A549 (cell line): ENCODE data around the gene LCK. TPM values are rescaled to one million over a fixed set of nuclear protein-coding genes. Genes with fewer than 3 reads are reported as not detected.
"Not testable (repeated sequence)": the region's sequence is repeated elsewhere in the genome, so short reads cannot be mapped to it uniquely, and the experiment has no call there.

Experiments
- ATAC-seq, 2 experiments: fragments of 200-7000 bp in 1 of 2; fragments of >200 bp in 1 of 2; cut with Nextera tagmentation in 1 of 2; cut with Tn5 transposase in 1 of 2; 3 replicates each; pipeline versions ENCODE4 v1.8.0 to v1.9.1; 2018 to 2020; ENCODE audit warnings: mild to moderate bottlenecking in 1 of 2, moderate library complexity in 1 of 2
- CTCF ChIA-PET: fragments of 300-600 bp; sonication (Branson Sonifier 250); formaldehyde crosslinking; extraction: SDS; loops from one replicate; lab custom pipeline; 2021; ENCODE audit warnings: antibody characterized with exemption, inconsistent platforms; lab: Yijun Ruan, JAX
- POLR2A ChIA-PET: fragments of 350-600 bp; formaldehyde crosslinking; extraction: SDS; loops from one replicate; lab custom pipeline; 2021; ENCODE audit warnings: antibody characterized with exemption, inconsistent platforms; lab: Yijun Ruan, JAX
- DNase-seq, 2 experiments: peaks; one replicate each; pipeline versions ENCODE4 v3.0.0 to v3.0.0-alpha.2; 2011 to 2016; ENCODE audit warnings: low read depth in 1 of 2, low spot score in 1 of 2
- FAIRE-seq: peaks from 2 replicates; lab custom pipeline; 2011; peaks lifted over from hg19 to GRCh38; lab: Jason Lieb, UNC
- H3K27ac ChIP-seq, 2 experiments: fragments of >200 bp; sonication (Bioruptor Twin); formaldehyde crosslinking; 3 replicates each; pipeline ENCODE4 v1.5.1; 2016 to 2017
- H3K4me1 ChIP-seq: fragments of >200 bp; sonication (Bioruptor Twin); formaldehyde crosslinking; 3 replicates; pipeline ENCODE4 v1.6.1; 2016
- H3K4me2 ChIP-seq: fragments of >200 bp; sonication (Bioruptor Twin); formaldehyde crosslinking; 3 replicates; pipeline ENCODE4 v1.6.1; 2016
- H3K4me3 ChIP-seq: fragments of >200 bp; sonication (Bioruptor Twin); formaldehyde crosslinking; 3 replicates; pipeline ENCODE4 v1.5.1; 2016
- H3K9me3 ChIP-seq: fragments of >200 bp; sonication (Bioruptor Twin); formaldehyde crosslinking; 3 replicates; pipeline ENCODE4 v1.6.1; 2016
- CBX8 ChIP-seq: fragments of 200-600 bp; sonication (generic); IDR thresholded peaks from 2 replicates; pipeline ENCODE4 v1.6.1; 2016
- CEBPB ChIP-seq, 2 experiments: fragments of >200 bp in 1 of 2; sonication (Bioruptor Twin) in 1 of 2; formaldehyde crosslinking in 1 of 2; IDR thresholded peaks; 2 replicates each; pipeline ENCODE4 v1.6.1; 2012 to 2016
- CHD2 ChIP-seq: fragments of 150-350 bp; IDR thresholded peaks from 2 replicates; pipeline ENCODE4 v1.6.1; 2014; ENCODE audit warnings: low read length; ENCODE audit not compliant: partially characterized antibody
- CHD4 ChIP-seq: fragments of 200-600 bp; sonication (generic); IDR thresholded peaks from 2 replicates; pipeline ENCODE4 v1.6.1; 2016; ENCODE audit warnings: antibody characterized with exemption, mild to moderate bottlenecking, borderline replicate concordance
- EHF ChIP-seq: fragments of 250-450 bp; sonication (Bioruptor Pico); IDR thresholded peaks from 2 replicates; pipeline ENCODE4 v1.5.0; 2020; ENCODE audit warnings: mild to moderate bottlenecking
- FOXS1 ChIP-seq: fragments of 250-450 bp; sonication (Bioruptor Pico); IDR thresholded peaks from 2 replicates; pipeline ENCODE4 v1.5.0; 2020; ENCODE audit warnings: mild to moderate bottlenecking, moderate library complexity
- GATA3 ChIP-seq: IDR thresholded peaks from 2 replicates; pipeline ENCODE4 v1.6.1; 2012; ENCODE audit warnings: borderline replicate concordance
- HDAC2 ChIP-seq: fragments of 200-600 bp; sonication (generic); IDR thresholded peaks from 2 replicates; pipeline ENCODE4 v1.6.1; 2016
- HEYL ChIP-seq: fragments of 250-450 bp; sonication (Bioruptor Pico); IDR thresholded peaks from 2 replicates; pipeline ENCODE4 v1.8.0; 2021; ENCODE audit warnings: mild to moderate bottlenecking, moderate library complexity
- HOXA7 ChIP-seq: fragments of 250-450 bp; sonication (Bioruptor Pico); IDR thresholded peaks from 2 replicates; pipeline ENCODE4 v1.5.0; 2020; ENCODE audit warnings: mild to moderate bottlenecking, moderate library complexity
- JUNB ChIP-seq: fragments of >200 bp; sonication (Bioruptor Twin); formaldehyde crosslinking; IDR thresholded peaks from 2 replicates; pipeline ENCODE4 v1.6.1; 2016
- KDM5A ChIP-seq: fragments of 200-600 bp; sonication (generic); IDR thresholded peaks from 2 replicates; pipeline ENCODE4 v1.6.1; 2016; ENCODE audit warnings: antibody characterized with exemption, mild to moderate bottlenecking
- MYC ChIP-seq: IDR thresholded peaks from 2 replicates; pipeline ENCODE4 v1.6.1; 2012; ENCODE audit warnings: mild to moderate bottlenecking, inconsistent platforms, low read length, improper control_type of control experiment, borderline replicate concordance
- NFE2L2 ChIP-seq: fragments of 150-350 bp; conservative IDR thresholded peaks from 2 replicates; pipeline ENCODE4 v1.6.1; 2014; ENCODE audit warnings: low read length
- NPAS2 ChIP-seq: fragments of 250-450 bp; sonication (Bioruptor Pico); IDR thresholded peaks from 2 replicates; pipeline ENCODE4 v1.8.0; 2022; ENCODE audit warnings: mild to moderate bottlenecking, moderate library complexity, borderline replicate concordance
- NR3C1 ChIP-seq: fragments of >200 bp; sonication (Bioruptor Twin); formaldehyde crosslinking; IDR thresholded peaks from 3 replicates; pipeline ENCODE4 v1.6.1; 2017
- RARB ChIP-seq: fragments of 250-450 bp; sonication (Bioruptor Pico); IDR thresholded peaks from 2 replicates; pipeline ENCODE4 v1.8.0; 2021; ENCODE audit warnings: mild to moderate bottlenecking, moderate library complexity
- RFX5 ChIP-seq: fragments of 450-650 bp; IDR thresholded peaks from 2 replicates; pipeline ENCODE4 v1.7.1; 2014; ENCODE audit warnings: antibody characterized with exemption, mild to moderate bottlenecking, moderate library complexity
- RNF2 ChIP-seq: fragments of 200-600 bp; sonication (generic); IDR thresholded peaks from 2 replicates; pipeline ENCODE4 v1.6.1; 2016; ENCODE audit warnings: low read depth, mild to moderate bottlenecking, antibody characterized with exemption, moderate library complexity, borderline replicate concordance
- SREBF2 ChIP-seq: fragments of 450-650 bp; IDR thresholded peaks from 2 replicates; pipeline ENCODE4 v1.6.1; 2014; ENCODE audit warnings: mild to moderate bottlenecking, moderate library complexity
- TFCP2L1 ChIP-seq: fragments of 250-450 bp; sonication (Bioruptor Pico); IDR thresholded peaks from 2 replicates; pipeline ENCODE4 v1.5.0; 2021; ENCODE audit warnings: mild to moderate bottlenecking
- ZC3H11A ChIP-seq: fragments of 450-650 bp; IDR thresholded peaks from 2 replicates; pipeline ENCODE4 v1.6.1; 2014; ENCODE audit warnings: antibody characterized with exemption, mild to moderate bottlenecking
- ZSCAN20 ChIP-seq: fragments of 250-450 bp; sonication (Bioruptor Pico); IDR thresholded peaks from 2 replicates; pipeline ENCODE4 v1.8.0; 2022; ENCODE audit warnings: mild to moderate bottlenecking, moderate library complexity
- WGBS: methylation state at CpG from one replicate; pipeline ENCODE4 v1.1.6; 2017; ENCODE audit errors: missing lambda C conversion rate; 5-methylcytosine and 5-hydroxymethylcytosine counted together
- polyA plus RNA-seq, 4 experiments: library from polyadenylated mRNA; depleted of rRNA in 3 of 4; stranded (reverse); fragments of >200 nt; fragmentation: RNase III in 1 of 4; extraction: RNeasy Plus Mini Kit Qiagen cat#74134 plus additional on column Dnase treatment in 1 of 4; gene quantifications; 2 replicates in 3 of 4; 3 replicates in 1 of 4; pipeline ENCODE4 v1.2.3, GENCODE V29; 2011 to 2017
- TF ChIP-seq, protein P1 (sequence below): fragments of 250-450 bp; sonication (Bioruptor Pico); IDR thresholded peaks from 2 replicates; pipeline ENCODE4 v1.5.0; 2020; ENCODE audit warnings: low read depth, mild to moderate bottlenecking, moderate library complexity
- TF ChIP-seq, protein P2 (sequence below): IDR thresholded peaks from 2 replicates; pipeline ENCODE4 v1.6.1; 2012; ENCODE audit warnings: low read depth, borderline replicate concordance
- TF ChIP-seq, protein P3 (sequence below): fragments of 450-650 bp; IDR thresholded peaks from 2 replicates; pipeline ENCODE4 v1.6.1; 2014; ENCODE audit warnings: antibody characterized with exemption

The LCK gene
- polyA plus RNA-seq, 2 of the 4 experiments (the other 2 are of a cell fraction): 0.03 TPM; not detected in 1

DNA sequence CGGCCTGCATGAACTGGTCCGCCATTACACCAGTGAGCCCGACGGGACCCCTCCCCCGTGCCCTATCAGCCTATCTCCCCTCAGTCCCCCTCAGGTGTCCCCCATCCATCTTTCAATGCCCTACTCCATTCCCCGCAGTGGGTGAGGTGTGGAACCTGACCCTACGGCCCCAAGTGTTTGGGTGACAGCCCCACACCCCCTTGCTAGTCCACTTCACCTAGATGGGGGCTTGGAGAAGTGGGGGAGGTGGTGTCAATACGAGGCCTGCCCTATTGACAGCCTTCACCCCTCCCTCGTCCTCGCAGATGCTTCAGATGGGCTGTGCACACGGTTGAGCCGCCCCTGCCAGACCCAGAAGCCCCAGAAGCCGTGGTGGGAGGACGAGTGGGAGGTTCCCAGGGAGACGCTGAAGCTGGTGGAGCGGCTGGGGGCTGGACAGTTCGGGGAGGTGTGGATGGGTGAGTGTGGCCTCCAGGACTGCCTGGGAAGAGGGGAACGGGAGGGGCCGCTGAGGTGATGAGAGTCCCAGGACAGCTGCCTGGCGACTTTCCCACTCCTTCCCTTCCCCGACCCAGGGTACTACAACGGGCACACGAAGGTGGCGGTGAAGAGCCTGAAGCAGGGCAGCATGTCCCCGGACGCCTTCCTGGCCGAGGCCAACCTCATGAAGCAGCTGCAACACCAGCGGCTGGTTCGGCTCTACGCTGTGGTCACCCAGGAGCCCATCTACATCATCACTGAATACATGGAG is 25.1 kb downstream of the LCK start:
- Histone ChIP-seq H3K4me1 (0 out of 3 replicates have a peak, but pooled peaks cover 5% of the 10 kb centered on the region), H3K9me3 (no peaks in the 10 kb centered on the region), H3K4me2 (no peak overlapping the region), H3K27ac (no peak overlapping the region), H3K4me3 (no peak overlapping the region)
- CTCF ChIA-PET: interaction anchor here (0.8 to 1.6 kb wide), 2 partner anchors 28 to 36 kb away, joined by 3 to 5 read pairs; partner anchors contain the start of gene FAM167B
- DNase-seq: no peak
- POLR2A ChIA-PET: no interaction called here
- 66% methylated on average over 23 of the region's 30 CpGs for WGBS
- no peak for ATAC-seq
- FAIRE-seq: no peak
- TF ChIP-seq CHD4 (no peak), RARB (CRISPR knock-in tag) (no peak), JUNB (no peak), HDAC2 (no peak), GATA3 (no peak), FOXS1 (CRISPR knock-in tag) (no peak), CHD2 (no peak), RFX5 (no peak), HOXA7 (no peak), HEYL (no peak), TFCP2L1 (CRISPR knock-in tag) (no peak), NR3C1 (no peak), KDM5A (no peak), ZC3H11A (no peak), EHF (CRISPR knock-in tag) (no peak), CEBPB (IDR thresholded peaks at IDR 0.05) (no peak)
- TF ChIP-seq, protein P1, sequence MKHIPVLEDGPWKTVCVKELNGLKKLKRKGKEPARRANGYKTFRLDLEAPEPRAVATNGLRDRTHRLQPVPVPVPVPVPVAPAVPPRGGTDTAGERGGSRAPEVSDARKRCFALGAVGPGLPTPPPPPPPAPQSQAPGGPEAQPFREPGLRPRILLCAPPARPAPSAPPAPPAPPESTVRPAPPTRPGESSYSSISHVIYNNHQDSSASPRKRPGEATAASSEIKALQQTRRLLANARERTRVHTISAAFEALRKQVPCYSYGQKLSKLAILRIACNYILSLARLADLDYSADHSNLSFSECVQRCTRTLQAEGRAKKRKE: no peak
- TF ChIP-seq, protein P2, sequence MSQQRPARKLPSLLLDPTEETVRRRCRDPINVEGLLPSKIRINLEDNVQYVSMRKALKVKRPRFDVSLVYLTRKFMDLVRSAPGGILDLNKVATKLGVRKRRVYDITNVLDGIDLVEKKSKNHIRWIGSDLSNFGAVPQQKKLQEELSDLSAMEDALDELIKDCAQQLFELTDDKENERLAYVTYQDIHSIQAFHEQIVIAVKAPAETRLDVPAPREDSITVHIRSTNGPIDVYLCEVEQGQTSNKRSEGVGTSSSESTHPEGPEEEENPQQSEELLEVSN: no peak

DNA sequence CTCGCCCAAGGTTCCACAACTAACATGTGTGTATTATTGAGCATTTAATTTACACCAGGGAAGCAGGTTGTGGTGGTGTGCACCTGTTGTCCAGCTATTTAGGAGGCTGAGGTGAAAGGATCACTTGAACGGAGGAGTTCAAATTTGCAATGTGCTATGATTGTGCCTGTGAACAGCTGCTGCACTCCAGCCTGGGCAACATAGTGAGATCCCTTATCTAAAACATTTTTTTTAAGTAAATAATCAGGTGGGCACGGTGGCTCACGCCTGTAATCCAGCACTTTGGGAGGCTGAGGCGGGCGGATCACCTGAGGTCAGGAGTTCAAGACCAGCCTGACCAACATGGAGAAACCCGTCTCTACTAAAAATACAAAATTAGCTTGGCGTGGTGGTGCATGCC is 33.7 kb downstream of the LCK start:
- H3K27ac ChIP-seq, ATAC-seq, DNase-seq, H3K4me2 ChIP-seq, CTCF ChIA-PET, H3K9me3 ChIP-seq, POLR2A ChIA-PET, H3K4me1 ChIP-seq, FAIRE-seq, H3K4me3 ChIP-seq: not testable (repeated sequence)
- 73% methylated on average over 7 of the region's 8 CpGs for WGBS

DNA sequence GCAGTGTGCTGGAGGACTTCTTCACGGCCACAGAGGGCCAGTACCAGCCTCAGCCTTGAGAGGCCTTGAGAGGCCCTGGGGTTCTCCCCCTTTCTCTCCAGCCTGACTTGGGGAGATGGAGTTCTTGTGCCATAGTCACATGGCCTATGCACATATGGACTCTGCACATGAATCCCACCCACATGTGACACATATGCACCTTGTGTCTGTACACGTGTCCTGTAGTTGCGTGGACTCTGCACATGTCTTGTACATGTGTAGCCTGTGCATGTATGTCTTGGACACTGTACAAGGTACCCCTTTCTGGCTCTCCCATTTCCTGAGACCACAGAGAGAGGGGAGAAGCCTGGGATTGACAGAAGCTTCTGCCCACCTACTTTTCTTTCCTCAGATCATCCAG is 34.6 kb downstream of the LCK start:
- WGBS: 100% methylated on average over 2 of the region's 3 CpGs
- ChIA-PET CTCF (interaction anchor here (1.1 kb wide), 1 partner anchor 30 kb away, joined by 3 read pairs; no protein-coding TSS in a partner anchor), POLR2A (no interaction called here)
- ATAC-seq: peak in 1 of 2 experiments; percentile 24; a peak in 2 of 6 replicates
- Histone ChIP-seq H3K4me1 (peaks cover 7% of the 10 kb centered on the region), H3K9me3 (no peaks in the 10 kb centered on the region), H3K4me3 (no peak overlapping the region), H3K4me2 (no peak overlapping the region), H3K27ac (no peak overlapping the region)
- no peak for FAIRE-seq
- no peak for TF ChIP-seq HEYL
- TF ChIP-seq GATA3: no peak
- no peak for TF ChIP-seq CBX8
- no peak for TF ChIP-seq NPAS2 (CRISPR knock-in tag)
- no peak for TF ChIP-seq CHD2
- no peak for TF ChIP-seq SREBF2
- TF ChIP-seq NFE2L2: no peak
- no peak for TF ChIP-seq RNF2
- no peak for TF ChIP-seq ZSCAN20 (CRISPR knock-in tag)
- TF ChIP-seq, protein P3, sequence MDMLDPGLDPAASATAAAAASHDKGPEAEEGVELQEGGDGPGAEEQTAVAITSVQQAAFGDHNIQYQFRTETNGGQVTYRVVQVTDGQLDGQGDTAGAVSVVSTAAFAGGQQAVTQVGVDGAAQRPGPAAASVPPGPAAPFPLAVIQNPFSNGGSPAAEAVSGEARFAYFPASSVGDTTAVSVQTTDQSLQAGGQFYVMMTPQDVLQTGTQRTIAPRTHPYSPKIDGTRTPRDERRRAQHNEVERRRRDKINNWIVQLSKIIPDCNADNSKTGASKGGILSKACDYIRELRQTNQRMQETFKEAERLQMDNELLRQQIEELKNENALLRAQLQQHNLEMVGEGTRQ: no peak
- TF ChIP-seq MYC: no peak
- TF ChIP-seq EHF (CRISPR knock-in tag): no peak
- DNase-seq: no peak
